K562 (cell line): ENCODE measurements around the gene CYP4F11. TPM values are rescaled to one million over a fixed set of nuclear protein-coding genes. Genes with fewer than 3 reads are reported as not detected.
A peak's percentile ranks its signal among the peaks of the same experiment; 100 is the strongest.

Source experiments
- CBFA2T2 ChIP-seq: fragments of 450-650 bp; conservative IDR thresholded peaks from 2 replicates; pipeline ENCODE4 v1.6.1; 2017; ENCODE audit warnings: mild to moderate bottlenecking
- CLOCK ChIP-seq: fragments of 250-450 bp; sonication (Bioruptor Pico); IDR thresholded peaks from 2 replicates; pipeline ENCODE4 v1.4.0; 2020; ENCODE audit warnings: mild to moderate bottlenecking, moderate library complexity, borderline replicate concordance
- CREBBP ChIP-seq: IDR thresholded peaks from one replicate; pipeline ENCODE4 v1.6.1; 2012; ENCODE audit warnings: low read depth, mild to moderate bottlenecking, control low read depth, inconsistent platforms, low read length
- DIDO1 ChIP-seq: fragments of 450-650 bp; IDR thresholded peaks from 2 replicates; pipeline ENCODE4 v1.6.1; 2016; ENCODE audit warnings: low read depth, missing biosample characterization, missing genetic modification characterization
- GTF2A2 ChIP-seq: IDR thresholded peaks from 2 replicates; pipeline ENCODE4 v1.6.1; 2016; ENCODE audit warnings: mild to moderate bottlenecking, missing genetic modification characterization, missing compliant biosample characterization
- KDM4B ChIP-seq, 2 experiments: fragments of 450-650 bp in 1 of 2; sonication (generic) in 1 of 2; IDR thresholded peaks; 2 replicates each; pipeline ENCODE4 v1.6.1; 2016 to 2017; ENCODE audit warnings: borderline replicate concordance in 2 of 2, antibody characterized with exemption in 1 of 2, low read depth in 1 of 2, mild to moderate bottlenecking in 1 of 2
- MCM3 ChIP-seq: fragments of 450-650 bp; IDR thresholded peaks from 2 replicates; pipeline ENCODE4 v1.6.1; 2016
- MYBL2 ChIP-seq, 2 experiments: fragments of 450-650 bp in 1 of 2; sonication (generic) in 1 of 2; formaldehyde crosslinking in 1 of 2; IDR thresholded peaks; 2 replicates each; pipeline versions ENCODE4 v1.6.1 to v1.8.1; 2017 to 2022; ENCODE audit warnings: borderline replicate concordance in 1 of 2, inconsistent platforms in 1 of 2, low read depth in 1 of 2, mild to moderate bottlenecking in 1 of 2, missing genetic modification reagents in 1 of 2, moderate library complexity in 1 of 2
- NFE2L1 ChIP-seq: fragments of 450-650 bp; IDR thresholded peaks from 2 replicates; pipeline ENCODE4 v1.6.1; 2016; ENCODE audit warnings: missing genetic modification characterization, low read depth, mild to moderate bottlenecking, missing compliant biosample characterization, moderate library complexity, borderline replicate concordance
- NR1H2 ChIP-seq: sonication (generic); formaldehyde crosslinking; IDR thresholded peaks from 2 replicates; pipeline ENCODE4 v1.4.0; 2020; ENCODE audit warnings: mild to moderate bottlenecking, missing genetic modification reagents
- SETDB1 ChIP-seq: IDR thresholded peaks from one replicate; pipeline ENCODE4 v1.6.1; 2012; ENCODE audit warnings: low read length, control low read depth, inconsistent platforms
- TCFL5 ChIP-seq: fragments of 250-450 bp; sonication (Bioruptor Pico); conservative IDR thresholded peaks from 2 replicates; pipeline ENCODE4 v1.6.1; 2021; ENCODE audit warnings: mild to moderate bottlenecking, moderate library complexity, matching md5 sums
- TFAM ChIP-seq: fragments of 250-450 bp; sonication (Bioruptor Pico); conservative IDR thresholded peaks from 2 replicates; pipeline ENCODE4 v1.5.0; 2021; ENCODE audit warnings: mild to moderate bottlenecking, moderate library complexity
- ZBTB34 ChIP-seq: fragments of 250-450 bp; sonication (Bioruptor Pico); IDR thresholded peaks from 2 replicates; pipeline ENCODE4 v1.8.0; 2021; ENCODE audit warnings: mild to moderate bottlenecking, moderate library complexity
- ZNF280B ChIP-seq: fragments of 250-450 bp; sonication (Bioruptor Pico); IDR thresholded peaks from 2 replicates; pipeline ENCODE4 v1.5.1; 2021; ENCODE audit warnings: mild to moderate bottlenecking
- ZNF282 ChIP-seq: sonication (generic); formaldehyde crosslinking; IDR thresholded peaks from 2 replicates; pipeline ENCODE4 v1.8.1; 2023; ENCODE audit warnings: missing genetic modification reagents
- polyA plus RNA-seq, 8 experiments: library from polyadenylated mRNA; depleted of rRNA in 4 of 8; stranded (reverse) in 5 of 8; unstranded in 3 of 8; fragments of >200 nt; fragmentation: Nextera tagmentation in 2 of 8; fragmentation: Illumina TruSeq in 1 of 8; extraction: Ambion mirVana in 2 of 8; extraction: Trizol in 1 of 8; gene quantifications; 2 replicates each; pipeline versions ENCODE4 v1.2.1 to v1.2.3, GENCODE V29; 2011 to 2014; ENCODE audit warnings: inconsistent platforms in 1 of 8, missing spikeins in 1 of 8
- total RNA-seq, 7 experiments: library from RNA; depleted of rRNA in 6 of 7; stranded (reverse); fragments of >200 nt in 6 of 7; fragmentation: Illumina TruSeq in 2 of 7; extraction: Trizol in 2 of 7; gene quantifications; 2 replicates each; pipeline versions ENCODE4 v1.2.1 to v1.2.3, GENCODE V29; 2011 to 2021; ENCODE audit warnings: low replicate concordance in 1 of 7

Gene CYP4F11
- total and polyA plus RNA-seq, 9 of the 15 experiments (the other 6 are each of a cell fraction or from before 2014, with no cell fraction given): 0.03 TPM; not detected in 8

- TF ChIP-seq ZNF282 (CRISPR knock-in tag) (no peak), ZNF280B (CRISPR knock-in tag) (peak; percentile 81), MYBL2 (IDR thresholded peaks at IDR 0.05; ENCODE audit: low read depth) (no peak), MYBL2 (CRISPR knock-in tag; IDR thresholded peaks at IDR 0.05; ENCODE audit: borderline replicate concordance) (no peak), CBFA2T2 (no peak), DIDO1 (tag) (no peak), NFE2L1 (no peak), TFAM (CRISPR knock-in tag) (no peak), MCM3 (no peak), SETDB1 (no peak), TCFL5 (CRISPR knock-in tag) (no peak), KDM4B (IDR thresholded peaks at IDR 0.05; ENCODE audit: borderline replicate concordance in 2 of 2, low read depth in 1 of 2) (no peak), NR1H2 (CRISPR knock-in tag) (no peak), ZBTB34 (CRISPR knock-in tag) (no peak), GTF2A2 (tag) (no peak), CREBBP (no peak), CLOCK (CRISPR knock-in tag) (no peak)
Measured at GRCh38 chr19:15944401-15944800, 10.1 kb upstream of the CYP4F11 start (continued).
